Ectodermal cell (in vitro differentiated cells): ENCODE data around the gene PDLIM1.

Experiments
- H3K27ac ChIP-seq: 2 replicates; pipeline ENCODE4 v1.7.0; 2013; ENCODE audit warnings: mild to moderate bottlenecking, low read depth, low read length; ENCODE audit not compliant: insufficient read depth, poor library complexity, severe bottlenecking
- H3K27me3 ChIP-seq: 2 replicates; pipeline ENCODE4 v1.7.0; 2013; ENCODE audit warnings: mild to moderate bottlenecking, low read length; ENCODE audit not compliant: insufficient read depth, control insufficient read depth, poor library complexity, severe bottlenecking
- H3K36me3 ChIP-seq: one replicate; pipeline ENCODE4 v1.7.0; 2013; ENCODE audit warnings: low read length; ENCODE audit not compliant: control insufficient read depth, insufficient read depth
- H3K4me1 ChIP-seq: one replicate; pipeline ENCODE4 v1.7.0; 2013; ENCODE audit warnings: low read length; ENCODE audit not compliant: control insufficient read depth, insufficient read depth
- H3K4me3 ChIP-seq: 2 replicates; pipeline ENCODE4 v1.7.0; 2013; ENCODE audit warnings: low read depth, low read length, control low read depth; ENCODE audit not compliant: insufficient read depth
- H3K9me3 ChIP-seq: 2 replicates; pipeline ENCODE4 v1.7.0; 2013; ENCODE audit warnings: mild to moderate bottlenecking, low read length, moderate library complexity; ENCODE audit not compliant: control insufficient read depth
- WGBS, 2 experiments: methylation state at CpG; one replicate each; pipeline ENCODE4 v1.1.7; 2013; ENCODE audit warnings: missing lambda C conversion rate in 2 of 2; 5-methylcytosine and 5-hydroxymethylcytosine counted together

The PDLIM1 gene

GRCh38 chr10:95289003-95289920, 1.5 kb downstream of the PDLIM1 start:
- Histone ChIP-seq H3K36me3 (no peaks in the 10 kb centered on the region), H3K9me3 (no peaks in the 10 kb centered on the region), H3K4me3 (peak overlapping the region; percentile 79), H3K27me3 (peaks cover 28% of the 10 kb centered on the region), H3K27ac (no peak overlapping the region), H3K4me1 (peaks cover 11% of the 10 kb centered on the region)
- WGBS, 2 experiments = 52 to 53% methylated on average over 11 to 12 of the region's 12 CpGs

- peaks cover 28% of the 10 kb centered on the region for H3K27me3 ChIP-seq
- 85 to 86% methylated on average over 1 of the region's 1 CpG for WGBS, 2 experiments
- no peaks in the 10 kb centered on the region for H3K36me3 ChIP-seq
- H3K4me1 ChIP-seq = peaks cover 11% of the 10 kb centered on the region
- no peak overlapping the region for H3K27ac ChIP-seq
- no peaks in the 10 kb centered on the region for H3K9me3 ChIP-seq
- no peak overlapping the region for H3K4me3 ChIP-seq
These were observed 2.5 kb downstream of the PDLIM1 start for GRCh38 chr10:95288303-95288702.

- Histone ChIP-seq H3K36me3 (no peaks in the 10 kb centered on the region), H3K4me1 (peaks cover 11% of the 10 kb centered on the region), H3K27ac (no peak overlapping the region), H3K27me3 (peaks cover 28% of the 10 kb centered on the region), H3K4me3 (no peak overlapping the region), H3K9me3 (no peaks in the 10 kb centered on the region)
- 92 to 94% methylated on average over 3 of the region's 3 CpGs for WGBS, 2 experiments
These were observed 3.5 kb downstream of the PDLIM1 start for GRCh38 chr10:95287281-95287680.

- Histone ChIP-seq H3K9me3 (no peaks in the 10 kb centered on the region), H3K4me1 (peaks cover 11% of the 10 kb centered on the region), H3K4me3 (no peak overlapping the region), H3K27me3 (peaks cover 25% of the 10 kb centered on the region), H3K27ac (no peak overlapping the region), H3K36me3 (no peaks in the 10 kb centered on the region)
- WGBS, 2 experiments = 38 to 40% methylated on average over 1 of the region's 1 CpG
These were observed 4.1 kb downstream of the PDLIM1 start for GRCh38 chr10:95286707-95287106.

GRCh38 chr10:95285556-95285955, 5.2 kb downstream of the PDLIM1 start:
- Histone ChIP-seq H3K36me3 (no peaks in the 10 kb centered on the region), H3K27me3 (peaks cover 14% of the 10 kb centered on the region), H3K27ac (no peak overlapping the region), H3K4me1 (peaks cover 11% of the 10 kb centered on the region), H3K9me3 (no peaks in the 10 kb centered on the region), H3K4me3 (no peak overlapping the region)
- 94 to 100% methylated on average over 1 to 2 of the region's 2 CpGs for WGBS, 2 experiments

- Histone ChIP-seq H3K4me1 (peaks cover 10% of the 10 kb centered on the region), H3K9me3 (no peaks in the 10 kb centered on the region), H3K27ac (no peak overlapping the region), H3K4me3 (no peak overlapping the region), H3K27me3 (peaks cover 7% of the 10 kb centered on the region), H3K36me3 (no peaks in the 10 kb centered on the region)
- WGBS, 2 experiments = 94 to 95% methylated on average over 3 of the region's 3 CpGs
These were observed 6.0 kb downstream of the PDLIM1 start for GRCh38 chr10:95284807-95285206.

GRCh38 chr10:95282107-95282506, 8.7 kb downstream of the PDLIM1 start:
- 90 to 95% methylated on average over 3 of the region's 3 CpGs for WGBS, 2 experiments
- Histone ChIP-seq H3K36me3 (no peaks in the 10 kb centered on the region), H3K27ac (no peak overlapping the region), H3K27me3 (no peaks in the 10 kb centered on the region), H3K9me3 (no peaks in the 10 kb centered on the region), H3K4me1 (peaks cover 5% of the 10 kb centered on the region), H3K4me3 (no peak overlapping the region)

- no peak overlapping the region for H3K4me3 ChIP-seq
- no peaks in the 10 kb centered on the region for H3K9me3 ChIP-seq
- no peaks in the 10 kb centered on the region for H3K36me3 ChIP-seq
- H3K27ac ChIP-seq = no peak overlapping the region
- no peaks in the 10 kb centered on the region for H3K27me3 ChIP-seq
- WGBS, 2 experiments = 86% methylated on average over 2 of the region's 2 CpGs
- H3K4me1 ChIP-seq = peaks cover 5% of the 10 kb centered on the region
These were observed 9.6 kb downstream of the PDLIM1 start for GRCh38 chr10:95281206-95281605.

GRCh38 chr10:95280637-95281036, 10.2 kb downstream of the PDLIM1 start:
- WGBS, 2 experiments = 94 to 96% methylated on average over 2 of the region's 2 CpGs
- Histone ChIP-seq H3K36me3 (no peaks in the 10 kb centered on the region), H3K4me1 (peaks cover 5% of the 10 kb centered on the region), H3K4me3 (no peak overlapping the region), H3K27ac (no peak overlapping the region), H3K9me3 (no peaks in the 10 kb centered on the region), H3K27me3 (no peaks in the 10 kb centered on the region)

- 89 to 92% methylated on average over 4 of the region's 4 CpGs for WGBS, 2 experiments
- H3K4me1 ChIP-seq = peaks cover 5% of the 10 kb centered on the region
- no peaks in the 10 kb centered on the region for H3K27me3 ChIP-seq
- no peaks in the 10 kb centered on the region for H3K36me3 ChIP-seq
- no peak overlapping the region for H3K27ac ChIP-seq
- no peaks in the 10 kb centered on the region for H3K9me3 ChIP-seq
- no peak overlapping the region for H3K4me3 ChIP-seq
These were observed 11.6 kb downstream of the PDLIM1 start for GRCh38 chr10:95279042-95279820.
